HG03378 (cell line): ENCODE measurements around the gene CYP4F3.
"Not testable (repeated sequence)": the region's sequence is repeated elsewhere in the genome, so short reads cannot be mapped to it uniquely, and the experiment has no call there.

Experiments used
- ATAC-seq: cut with Tn5 transposase; IDR thresholded peaks from one replicate; pipeline ENCODE4 v1.9.1; 2021; ENCODE audit warnings: mild to moderate bottlenecking, moderate library complexity; ENCODE audit not compliant: unreplicated experiment

CYP4F3 gene

GRCh38 chr19:15666186-15666585, 25.5 kb downstream of the CYP4F3 start:
- ATAC-seq = no peak

GRCh38 chr19:15666883-15667282, 26.2 kb downstream of the CYP4F3 start:
- no peak for ATAC-seq

- ATAC-seq = no peak
These were observed 28.7 kb downstream of the CYP4F3 start for GRCh38 chr19:15669440-15669839.

GRCh38 chr19:15669891-15670290, 29.2 kb downstream of the CYP4F3 start:
- ATAC-seq = no peak

GRCh38 chr19:15671237-15671821, 30.6 kb downstream of the CYP4F3 start:
- ATAC-seq = no peak

GRCh38 chr19:15671891-15672579, 31.3 kb downstream of the CYP4F3 start:
- no peak for ATAC-seq

GRCh38 chr19:15672580-15673175, 32.0 kb downstream of the CYP4F3 start, which contains the start of gene CYP4F12:
Gene CYP4F12 (plus strand): TSS chr19:15673087. CDS start chr19:15673530, 443 bp downstream.
- no peak for ATAC-seq

GRCh38 chr19:15673176-15673654, 32.5 kb downstream of the CYP4F3 start:
- ATAC-seq = no peak

- no peak for ATAC-seq
These were observed 34.9 kb downstream of the CYP4F3 start for GRCh38 chr19:15675560-15675959.

- ATAC-seq = no peak
These were observed 38.4 kb downstream of the CYP4F3 start for GRCh38 chr19:15679089-15679488.

- ATAC-seq = not testable (repeated sequence)
These were observed 39.2 kb downstream of the CYP4F3 start for GRCh38 chr19:15679865-15680264.

- no peak for ATAC-seq
These were observed 40.0 kb downstream of the CYP4F3 start for GRCh38 chr19:15680478-15681322.

GRCh38 chr19:15683411-15683810, 42.7 kb downstream of the CYP4F3 start:
- ATAC-seq = no peak

GRCh38 chr19:15684828-15685227, 44.1 kb downstream of the CYP4F3 start:
- no peak for ATAC-seq

- ATAC-seq = no peak
These were observed 56.0 kb downstream of the CYP4F3 start for GRCh38 chr19:15696654-15697194.

- ATAC-seq = no peak
These were observed 61.2 kb downstream of the CYP4F3 start for GRCh38 chr19:15701757-15702533.

- ATAC-seq = no peak
These were observed 61.8 kb downstream of the CYP4F3 start for GRCh38 chr19:15702534-15702930.
